ENCODE results near the gene C1QC. TPM values are rescaled to one million over a fixed set of nuclear protein-coding genes. Genes with fewer than 3 reads are reported as not detected.

C1QC gene
- total RNA-seq, 3 donors from 2014 or later: 44.3 to 200 (median 189) TPM

- no peak for TF ChIP-seq CTCF (IDR thresholded peaks at IDR 0.05)
- DNase-seq (peak in 1 of 3 donors; percentile 27), ATAC-seq (no peak)
- no peaks in the 10 kb centered on the region for H3K4me1 ChIP-seq (ENCODE audit: low read depth)
- no peak overlapping the region for H3K4me3 ChIP-seq
- intact Hi-C loops (cut with DNase I, micrococcal nuclease): no loop called here
- no peaks in the 10 kb centered on the region for H3K36me3 ChIP-seq (ENCODE audit: low read depth)
- no peaks in the 10 kb centered on the region for H3K9me3 ChIP-seq
Observed at GRCh38 chr1:22639286-22639685, 4.1 kb upstream of the C1QC start.

DNA sequence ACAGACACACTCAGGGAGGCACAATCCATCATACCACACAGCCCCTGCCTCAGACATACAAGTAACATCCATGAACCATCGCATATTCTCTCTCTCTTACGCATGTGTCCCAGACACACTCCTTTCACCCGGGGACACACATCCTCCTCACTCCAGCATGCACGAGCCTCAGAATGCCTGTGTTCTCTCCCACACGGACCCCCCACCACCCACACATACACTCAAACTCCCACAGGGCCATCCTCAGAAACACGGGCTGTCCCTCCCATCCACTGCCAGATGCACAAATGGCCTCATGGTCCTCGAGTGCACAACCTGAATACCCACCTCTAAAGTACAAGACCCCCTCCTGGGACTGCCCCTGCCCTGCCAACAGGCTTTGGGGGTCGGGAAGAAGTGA lies 2.2 kb upstream of the C1QC start:
- TF ChIP-seq CTCF (IDR thresholded peaks at IDR 0.05): no peak
- Histone ChIP-seq H3K4me1 (ENCODE audit: low read depth) (no peaks in the 10 kb centered on the region), H3K9me3 (no peaks in the 10 kb centered on the region), H3K4me3 (no peak overlapping the region), H3K36me3 (ENCODE audit: low read depth) (no peaks in the 10 kb centered on the region)
- ATAC-seq (no peak), DNase-seq (no peak)
- intact Hi-C loops (cut with DNase I, micrococcal nuclease): loop anchor here in 1 of 2 donors (5.0 kb wide), 1 partner anchor 219 kb away; no protein-coding TSS in a partner anchor

DNA sequence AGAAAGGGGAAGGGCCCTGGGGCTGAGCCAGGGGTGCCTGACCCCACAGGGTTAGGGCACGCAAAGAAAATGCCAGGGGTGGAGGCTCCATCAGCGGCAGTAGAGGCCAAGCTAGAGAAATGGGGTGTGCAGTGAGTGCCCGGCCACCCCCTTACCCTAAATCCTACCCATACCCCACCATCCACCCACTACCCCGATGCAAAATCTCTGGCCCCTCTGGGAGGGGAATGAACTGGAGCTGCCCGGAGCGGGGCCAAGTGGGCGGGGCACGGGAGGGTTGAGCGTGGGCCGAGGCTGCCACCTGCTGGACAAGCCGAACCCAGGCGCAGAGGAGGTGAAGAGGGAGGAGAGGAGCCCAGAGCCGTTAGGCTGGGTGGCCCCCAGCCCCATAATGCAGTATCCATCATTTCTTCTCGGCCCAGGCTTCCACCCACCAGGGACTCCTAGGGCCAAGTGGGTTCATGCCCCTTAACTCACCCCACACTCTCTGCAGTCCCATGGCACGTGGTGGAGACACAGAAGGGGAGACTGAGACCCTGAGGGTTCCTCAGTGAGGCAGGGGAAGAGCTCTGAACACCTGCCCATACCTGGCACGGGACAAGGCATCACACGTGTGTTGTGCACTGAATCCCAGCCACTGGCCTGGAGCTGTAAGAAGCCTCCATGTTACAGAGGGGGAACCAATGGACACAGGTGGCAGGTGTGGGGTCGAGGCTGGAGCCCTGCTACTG lies 1.4 kb upstream of the C1QC start:
- ATAC-seq: peak; percentile 83
- no peaks in the 10 kb centered on the region for H3K4me1 ChIP-seq (ENCODE audit: low read depth)
- peak; percentile 77 to 87 (median 85) for DNase-seq
- no peak overlapping the region for H3K4me3 ChIP-seq
- intact Hi-C loops (cut with DNase I, micrococcal nuclease): loop anchor here (1.0 to 5.0 kb wide), 2 partner anchors 220 to 222 kb away; no protein-coding TSS in a partner anchor
- H3K36me3 ChIP-seq (ENCODE audit: low read depth): no peaks in the 10 kb centered on the region
- no peaks in the 10 kb centered on the region for H3K9me3 ChIP-seq
- peak; percentile 78 for TF ChIP-seq CTCF (IDR thresholded peaks at IDR 0.05)

- DNase-seq: no peak
- intact Hi-C loops (cut with DNase I, micrococcal nuclease): loop anchor here in 1 of 2 donors (5.0 kb wide), 1 partner anchor 222 kb away; no protein-coding TSS in a partner anchor
- TF ChIP-seq CTCF (IDR thresholded peaks at IDR 0.05): no peak
- H3K36me3 ChIP-seq (ENCODE audit: low read depth): no peaks in the 10 kb centered on the region
- H3K4me3 ChIP-seq: no peak overlapping the region
- ATAC-seq: no peak
- no peaks in the 10 kb centered on the region for H3K4me1 ChIP-seq (ENCODE audit: low read depth)
- H3K9me3 ChIP-seq: no peaks in the 10 kb centered on the region
Observed at GRCh38 chr1:22643928-22644327, 495 bp downstream of the C1QC start.

DNA sequence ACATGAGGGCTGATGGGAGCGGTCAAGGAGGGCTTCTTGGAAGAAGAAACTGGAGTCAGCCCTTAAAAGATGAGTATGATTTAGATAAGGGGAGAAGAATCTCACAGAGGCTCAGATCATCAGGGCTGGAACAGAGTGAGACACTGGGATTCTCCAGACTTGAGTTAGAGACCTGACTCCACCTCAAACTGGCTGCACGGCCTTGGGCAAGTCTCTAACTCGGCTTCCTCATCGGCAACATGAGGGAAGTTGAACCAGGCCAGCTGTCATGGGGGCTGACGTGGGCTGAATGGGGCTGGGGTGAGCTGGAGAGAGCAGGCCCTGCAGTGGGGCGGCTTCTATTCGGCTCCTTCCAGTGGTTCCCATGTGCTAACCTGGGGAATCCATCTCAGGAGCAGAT lies 2.5 kb downstream of the C1QC start:
- no peak for ATAC-seq
- TF ChIP-seq CTCF (IDR thresholded peaks at IDR 0.05): no peak
- no peaks in the 10 kb centered on the region for H3K36me3 ChIP-seq (ENCODE audit: low read depth)
- no peaks in the 10 kb centered on the region for H3K4me1 ChIP-seq (ENCODE audit: low read depth)
- no peaks in the 10 kb centered on the region for H3K9me3 ChIP-seq
- DNase-seq: peak in 1 of 3 donors; percentile 18
- H3K4me3 ChIP-seq: no peak overlapping the region
- intact Hi-C loops (cut with DNase I, micrococcal nuclease): no loop called here
